Body of pancreas (tissue), 4 donors: Measurements from ENCODE around the gene TOM1L2.

Source experiments
- CTCF ChIP-seq, 7 experiments: fragments of 450-650 bp in 4 of 7; fragments of 200-600 bp in 3 of 7; sonication (generic) in 3 of 7; IDR thresholded peaks; one replicate each; pipeline ENCODE4 v1.5.1; 2016 to 2019; ENCODE audit warnings: antibody characterized with exemption in 7 of 7
- POLR2A ChIP-seq, 3 donors: fragments of 450-650 bp; IDR thresholded peaks; one replicate each; pipeline ENCODE4 v1.6.1; 2016; ENCODE audit warnings: antibody characterized with exemption in 3 of 3, mild to moderate bottlenecking in 2 of 3

GRCh38 chr17:17851103-17852002, 120.8 kb downstream of the TOM1L2 start:
- TF ChIP-seq CTCF (IDR thresholded peaks at IDR 0.05) = no peak
- no peak for TF ChIP-seq POLR2A (IDR thresholded peaks at IDR 0.05)
